ENCODE measurements around the gene ZNF195. TPM values are rescaled to one million over a fixed set of nuclear protein-coding genes. Genes with fewer than 3 reads are reported as not detected.
"Not testable (repeated sequence)": the region's sequence is repeated elsewhere in the genome, so short reads cannot be mapped to it uniquely, and the experiment has no call there.

Gene ZNF195
- total RNA-seq, 1 donor from 2014 or later, result 20.0 TPM

GRCh38 chr11:3417047-3417446 is 38.1 kb upstream of the ZNF195 start:
- H3K4me3 ChIP-seq; intact Hi-C loops (cut with DNase I); ATAC-seq; H3K4me1 ChIP-seq; H3K27ac ChIP-seq; H3K36me3 ChIP-seq; DNase-seq; H3K27me3 ChIP-seq; H3K9me3 ChIP-seq: not testable (repeated sequence)
- peak; percentile 58 for TF ChIP-seq CTCF (IDR thresholded peaks at IDR 0.05)

GRCh38 chr11:3415301-3415700 is 36.4 kb upstream of the ZNF195 start:
- H3K4me3 ChIP-seq; DNase-seq; intact Hi-C loops (cut with DNase I): not testable (repeated sequence)

GRCh38 chr11:3413666-3414065 is 34.7 kb upstream of the ZNF195 start:
- H3K4me1 ChIP-seq; H3K36me3 ChIP-seq; DNase-seq; H3K27me3 ChIP-seq; H3K4me3 ChIP-seq; intact Hi-C loops (cut with DNase I); ATAC-seq; H3K27ac ChIP-seq; H3K9me3 ChIP-seq: not testable (repeated sequence)

More at GRCh38 chr11:3415301-3415700, 36.4 kb upstream of the ZNF195 start:
- not testable (repeated sequence) for H3K9me3 ChIP-seq, H3K27me3 ChIP-seq, H3K4me1 ChIP-seq, H3K36me3 ChIP-seq, H3K27ac ChIP-seq, ATAC-seq

GRCh38 chr11:3412837-3413236 is 33.9 kb upstream of the ZNF195 start:
- intact Hi-C loops (cut with DNase I), result no loop called here

GRCh38 chr11:3408722-3409121 is 29.8 kb upstream of the ZNF195 start:
- ATAC-seq; intact Hi-C loops (cut with DNase I); H3K9me3 ChIP-seq; H3K4me1 ChIP-seq; H3K27ac ChIP-seq; H3K27me3 ChIP-seq; H3K4me3 ChIP-seq; H3K36me3 ChIP-seq: not testable (repeated sequence)
- peak; percentile 86 for DNase-seq
- TF ChIP-seq CTCF (IDR thresholded peaks at IDR 0.05), result peak; percentile 73

More at GRCh38 chr11:3412837-3413236, 33.9 kb upstream of the ZNF195 start:
- no peaks in the 10 kb centered on the region for H3K9me3 ChIP-seq
- no peaks in the 10 kb centered on the region for H3K36me3 ChIP-seq
- H3K4me3 ChIP-seq, result no peak overlapping the region
- TF ChIP-seq CTCF (IDR thresholded peaks at IDR 0.05), result no peak
- H3K27ac ChIP-seq, result no peak overlapping the region
- H3K27me3 ChIP-seq, result no peaks in the 10 kb centered on the region
- DNase-seq, result no peak
- ATAC-seq, result no peak
- H3K4me1 ChIP-seq, result no peaks in the 10 kb centered on the region

- H3K36me3 ChIP-seq; DNase-seq; intact Hi-C loops (cut with DNase I); ATAC-seq; H3K27ac ChIP-seq; H3K9me3 ChIP-seq; H3K4me1 ChIP-seq; H3K27me3 ChIP-seq; H3K4me3 ChIP-seq: not testable (repeated sequence)
These were observed 29.2 kb upstream of the ZNF195 start for GRCh38 chr11:3408058-3408605.

GRCh38 chr11:3406937-3407336 is 28.0 kb upstream of the ZNF195 start:
- H3K4me1 ChIP-seq; DNase-seq; H3K27me3 ChIP-seq; H3K4me3 ChIP-seq; H3K9me3 ChIP-seq; H3K27ac ChIP-seq; ATAC-seq; H3K36me3 ChIP-seq; intact Hi-C loops (cut with DNase I): not testable (repeated sequence)

GRCh38 chr11:3406223-3406875 is 27.4 kb upstream of the ZNF195 start:
- H3K27me3 ChIP-seq; H3K4me1 ChIP-seq; H3K36me3 ChIP-seq; H3K9me3 ChIP-seq; ATAC-seq; DNase-seq; H3K27ac ChIP-seq; H3K4me3 ChIP-seq; intact Hi-C loops (cut with DNase I): not testable (repeated sequence)

GRCh38 chr11:3404076-3404925 is 25.4 kb upstream of the ZNF195 start:
- H3K27ac ChIP-seq; ATAC-seq; DNase-seq; intact Hi-C loops (cut with DNase I); H3K4me3 ChIP-seq; H3K27me3 ChIP-seq; H3K9me3 ChIP-seq; H3K36me3 ChIP-seq; H3K4me1 ChIP-seq: not testable (repeated sequence)

GRCh38 chr11:3402861-3403250 is 23.9 kb upstream of the ZNF195 start:
- H3K4me1 ChIP-seq; H3K27me3 ChIP-seq; ATAC-seq; intact Hi-C loops (cut with DNase I); DNase-seq; H3K9me3 ChIP-seq; H3K4me3 ChIP-seq; H3K27ac ChIP-seq; H3K36me3 ChIP-seq: not testable (repeated sequence)
